Endothelial cell of umbilical vein (primary cell): ENCODE results near the gene CRCP. TPM values are rescaled to one million over a fixed set of nuclear protein-coding genes. Genes with fewer than 3 reads are reported as not detected.

Experiments used
- BruUV-seq: library from RNA; stranded (reverse); fragments of 400-500 nt; replicated peaks from 2 replicates; lab custom pipeline; 2021; lab: Mats Ljungman, UMichigan
- CTCF ChIA-PET: fragments of 300-600, 350-600 bp; sonication (Branson Sonifier 250); formaldehyde crosslinking; loops from one replicate; lab custom pipeline; 2021; ENCODE audit warnings: antibody characterized with exemption, inconsistent platforms; lab: Charles Lee
- POLR2A ChIA-PET: fragments of 300-600, 350-600 bp; sonication (Branson Sonifier 250); formaldehyde crosslinking; loops from one replicate; lab custom pipeline; 2021; ENCODE audit warnings: antibody characterized with exemption, inconsistent platforms; lab: Charles Lee
- DNase-seq: peaks from one replicate; pipeline ENCODE4 v3.0.0-alpha.2; 2011; ENCODE audit warnings: low read depth, low spot score
- FAIRE-seq: peaks from 2 replicates; lab custom pipeline; 2011; peaks lifted over from hg19 to GRCh38; lab: Jason Lieb, UNC
- H2AFZ ChIP-seq: 2 replicates; pipeline ENCODE4 v1.6.0; 2012; ENCODE audit warnings: low read depth, low read length, control low read depth, inconsistent platforms
- H3K27ac ChIP-seq: 2 replicates; pipeline ENCODE4 v1.5.1; 2011; ENCODE audit warnings: low read depth, mild to moderate bottlenecking, control low read depth, low read length, moderate library complexity; ENCODE audit not compliant: insufficient read depth
- H3K27me3 ChIP-seq, 2 experiments: 2 replicates each; pipeline versions ENCODE4 v1.6.0 to v1.6.1; 2011; ENCODE audit warnings: low read length in 2 of 2, mixed read lengths in 1 of 2; ENCODE audit not compliant: control insufficient read depth in 2 of 2, insufficient read depth in 2 of 2
- H3K36me3 ChIP-seq, 2 experiments: 2 replicates in 1 of 2; 3 replicates in 1 of 2; pipeline ENCODE4 v1.5.1; 2011; ENCODE audit warnings: low read length in 2 of 2, mild to moderate bottlenecking in 1 of 2, moderate library complexity in 1 of 2; ENCODE audit not compliant: control insufficient read depth in 2 of 2, insufficient read depth in 2 of 2; ENCODE audit errors: extremely low read depth in 1 of 2
- H3K4me1 ChIP-seq: 3 replicates; pipeline ENCODE4 v1.5.1; 2011; ENCODE audit warnings: mild to moderate bottlenecking, low read length; ENCODE audit not compliant: control insufficient read depth, insufficient read depth; ENCODE audit errors: extremely low read depth
- H3K4me2 ChIP-seq: 2 replicates; pipeline ENCODE4 v1.6.1; 2011; ENCODE audit warnings: low read length, control low read depth, mixed read lengths; ENCODE audit not compliant: insufficient read depth
- H3K4me3 ChIP-seq, 3 experiments: fragments of 200-600 bp in 1 of 3; sonication (generic), shearing (Covaris generic) in 1 of 3; replicated peaks in 1 of 3; 2 replicates each; pipeline ENCODE4 v1.5.1; 2011 to 2016; ENCODE audit warnings: control low read depth in 3 of 3, low read length in 3 of 3, mild to moderate bottlenecking in 2 of 3, inconsistent platforms in 1 of 3, low read depth in 1 of 3, moderate library complexity in 1 of 3; ENCODE audit not compliant: insufficient read depth in 1 of 3
- H3K79me2 ChIP-seq: 2 replicates; pipeline ENCODE4 v1.6.0; 2012; ENCODE audit warnings: low read length, inconsistent platforms; ENCODE audit not compliant: control insufficient read depth, insufficient read depth
- H3K9ac ChIP-seq: replicated peaks from 2 replicates; pipeline ENCODE3; 2011; ENCODE audit warnings: low read length, control low read depth; ENCODE audit not compliant: insufficient read depth; ENCODE audit errors: extremely low read depth
- H3K9me1 ChIP-seq: replicated peaks from 3 replicates; pipeline ENCODE4 v1.6.0; 2011; ENCODE audit warnings: mild to moderate bottlenecking, low read length; ENCODE audit not compliant: control insufficient read depth, insufficient read depth; ENCODE audit errors: extremely low read depth
- H3K9me3 ChIP-seq: replicated peaks from 2 replicates; pipeline ENCODE4 v1.5.1; 2012; ENCODE audit warnings: low read length, inconsistent platforms; ENCODE audit not compliant: control insufficient read depth, insufficient read depth
- H4K20me1 ChIP-seq: replicated peaks from 2 replicates; pipeline ENCODE3; 2011; ENCODE audit warnings: mild to moderate bottlenecking, low read length; ENCODE audit not compliant: control insufficient read depth, insufficient read depth; ENCODE audit errors: extremely low read depth
- EZH2 ChIP-seq: IDR thresholded peaks from 2 replicates; pipeline ENCODE4 v1.6.1; 2012; ENCODE audit warnings: borderline replicate concordance, low read depth, mild to moderate bottlenecking, moderate library complexity, low read length, inconsistent platforms; ENCODE audit not compliant: severe bottlenecking
- FOS ChIP-seq: IDR thresholded peaks from 2 replicates; pipeline ENCODE4 v1.6.1; 2011; ENCODE audit warnings: mild to moderate bottlenecking, low read length, moderate library complexity, borderline replicate concordance; ENCODE audit not compliant: insufficient read depth
- GATA2 ChIP-seq: IDR thresholded peaks from 2 replicates; pipeline ENCODE4 v1.7.0; 2011; ENCODE audit warnings: low read depth, mild to moderate bottlenecking, moderate library complexity, mixed read lengths, low read length; ENCODE audit not compliant: insufficient read length, insufficient read depth
- JUN ChIP-seq: IDR thresholded peaks from 2 replicates; pipeline ENCODE4 v1.6.1; 2011; ENCODE audit warnings: borderline replicate concordance, low read depth; ENCODE audit not compliant: insufficient read length, insufficient read depth
- MYC ChIP-seq: IDR thresholded peaks from one replicate; pipeline ENCODE4 v1.6.1; 2011; ENCODE audit warnings: mild to moderate bottlenecking, low read depth, low read length
- POLR2A ChIP-seq: IDR thresholded peaks from 2 replicates; pipeline ENCODE4 v1.6.1; 2012; ENCODE audit warnings: low read depth, mild to moderate bottlenecking, control low read depth, low read length
- POLR2AphosphoS5 ChIP-seq: IDR thresholded peaks from 2 replicates; pipeline ENCODE4 v1.6.1; 2012; ENCODE audit warnings: low read depth, mild to moderate bottlenecking, control low read depth, low read length, moderate library complexity; ENCODE audit not compliant: insufficient read depth
- dilution Hi-C: fragments of 300-500 bp; cut with MboI; formaldehyde crosslinking; loops from one replicate; pipeline ENCODE4 v1.15.0; 2019; ENCODE audit warnings: low sequenced_read_pairs; ENCODE audit not compliant: extremely low pct_ligation_motif_present
- intact Hi-C: fragments of 100-400 bp; cut with micrococcal nuclease; formaldehyde crosslinking; loops from one replicate; pipeline ENCODE4 v1.10.0; 2022
- polyA plus RNA-seq, 4 experiments: library from polyadenylated mRNA; depleted of rRNA in 3 of 4; stranded (reverse) in 3 of 4; unstranded in 1 of 4; fragments of >200 nt; gene quantifications; 2 replicates each; pipeline versions ENCODE4 v1.2.1 to v1.2.3, GENCODE V29; 2011 to 2012; ENCODE audit warnings: missing spikeins in 1 of 4
- total RNA-seq: library from RNA; stranded (reverse); gene quantifications from 2 replicates; pipeline ENCODE4 v1.2.3, GENCODE V29; 2021
- TF ChIP-seq, protein P1 (sequence below): IDR thresholded peaks from 2 replicates; pipeline ENCODE4 v1.6.1; 2011; ENCODE audit not compliant: insufficient read depth, insufficient read length
- TF ChIP-seq, protein P2 (sequence below), 2 donors: IDR thresholded peaks; 1 replicate in 1 of 2; 2 replicates in 1 of 2; pipeline ENCODE4 v1.5.1; 2011; ENCODE audit warnings: low read length in 2 of 2, mild to moderate bottlenecking in 2 of 2, moderate library complexity in 2 of 2, control low read depth in 1 of 2, inconsistent platforms in 1 of 2, low read depth in 1 of 2; ENCODE audit not compliant: insufficient read depth in 1 of 2; ENCODE audit errors: extremely low read depth in 1 of 2

CRCP gene
- total and polyA plus RNA-seq, 2 donors (not counting 3 experiments of a cell fraction or from before 2014, with no cell fraction given): 14.2 to 29.7 TPM

DNA sequence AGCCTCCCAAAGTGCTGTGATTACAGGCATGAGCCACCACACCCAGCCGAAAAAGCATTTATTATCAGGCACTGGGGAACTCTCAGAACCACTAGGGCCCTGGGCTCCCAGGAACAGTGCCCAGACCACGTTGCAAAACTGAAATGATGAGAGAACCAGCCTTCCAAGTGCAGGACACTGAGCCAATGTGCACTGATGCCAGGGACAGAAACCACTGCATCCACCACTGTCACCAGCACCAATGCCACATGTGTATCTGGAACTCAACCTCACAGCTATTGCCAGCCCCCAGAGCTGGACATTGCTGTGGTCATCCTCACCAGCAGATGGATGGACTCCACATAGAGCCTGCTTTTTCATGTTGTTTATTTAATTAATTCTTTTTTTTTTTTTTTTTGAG is 62.3 kb downstream of the CRCP start:
- ChIA-PET POLR2A (no interaction called here), CTCF (interaction anchor here (1.1 kb wide), 1 partner anchor 10 kb away, joined by 3 read pairs; no protein-coding TSS in a partner anchor)
- Histone ChIP-seq H3K9me1 (no peaks in the 10 kb centered on the region), H3K27me3 (no peaks in the 10 kb centered on the region), H3K9ac (no peak overlapping the region), H3K4me3 (no peak overlapping the region), H3K4me2 (no peak overlapping the region), H4K20me1 (no peaks in the 10 kb centered on the region), H3K79me2 (no peaks in the 10 kb centered on the region), H3K36me3 (no peaks in the 10 kb centered on the region), H3K9me3 (no peaks in the 10 kb centered on the region), H3K27ac (no peak overlapping the region), H2AFZ (no peak overlapping the region), H3K4me1 (no peaks in the 10 kb centered on the region)
- BruUV-seq: no TSS peak
- TF ChIP-seq, protein P1, sequence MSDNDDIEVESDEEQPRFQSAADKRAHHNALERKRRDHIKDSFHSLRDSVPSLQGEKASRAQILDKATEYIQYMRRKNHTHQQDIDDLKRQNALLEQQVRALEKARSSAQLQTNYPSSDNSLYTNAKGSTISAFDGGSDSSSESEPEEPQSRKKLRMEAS: no peak
- no peak for TF ChIP-seq EZH2
- no peak for TF ChIP-seq POLR2AphosphoS5
- no peak for TF ChIP-seq POLR2A
- TF ChIP-seq JUN: no peak
- TF ChIP-seq, protein P2, sequence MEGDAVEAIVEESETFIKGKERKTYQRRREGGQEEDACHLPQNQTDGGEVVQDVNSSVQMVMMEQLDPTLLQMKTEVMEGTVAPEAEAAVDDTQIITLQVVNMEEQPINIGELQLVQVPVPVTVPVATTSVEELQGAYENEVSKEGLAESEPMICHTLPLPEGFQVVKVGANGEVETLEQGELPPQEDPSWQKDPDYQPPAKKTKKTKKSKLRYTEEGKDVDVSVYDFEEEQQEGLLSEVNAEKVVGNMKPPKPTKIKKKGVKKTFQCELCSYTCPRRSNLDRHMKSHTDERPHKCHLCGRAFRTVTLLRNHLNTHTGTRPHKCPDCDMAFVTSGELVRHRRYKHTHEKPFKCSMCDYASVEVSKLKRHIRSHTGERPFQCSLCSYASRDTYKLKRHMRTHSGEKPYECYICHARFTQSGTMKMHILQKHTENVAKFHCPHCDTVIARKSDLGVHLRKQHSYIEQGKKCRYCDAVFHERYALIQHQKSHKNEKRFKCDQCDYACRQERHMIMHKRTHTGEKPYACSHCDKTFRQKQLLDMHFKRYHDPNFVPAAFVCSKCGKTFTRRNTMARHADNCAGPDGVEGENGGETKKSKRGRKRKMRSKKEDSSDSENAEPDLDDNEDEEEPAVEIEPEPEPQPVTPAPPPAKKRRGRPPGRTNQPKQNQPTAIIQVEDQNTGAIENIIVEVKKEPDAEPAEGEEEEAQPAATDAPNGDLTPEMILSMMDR (IDR thresholded peaks at IDR 0.05; ENCODE audit: extremely low read depth in 1 of 2, insufficient read depth in 1 of 2, low read depth in 1 of 2, low read length in 2 of 2): no peak
- TF ChIP-seq GATA2: no peak
- no peak for TF ChIP-seq MYC
- TF ChIP-seq FOS: no peak
- FAIRE-seq (no peak), DNase-seq (no peak)
- dilution Hi-C loops: no loop called here
- intact Hi-C loops: no loop called here
